Calu3 (cell line): ENCODE measurements around the gene HOATZ. TPM values are rescaled to one million over a fixed set of nuclear protein-coding genes. Genes with fewer than 3 reads are reported as not detected.

Experiments used
- BruUV-seq: library from RNA; stranded (reverse); fragments of 400-500 nt; replicated peaks from 2 replicates; lab custom pipeline; 2021; lab: Mats Ljungman, UMichigan
- CTCF ChIA-PET: fragments of 300-600 bp; sonication (Branson Sonifier 250); formaldehyde crosslinking; loops from one replicate; lab custom pipeline; 2022; ENCODE audit warnings: antibody characterized with exemption; lab: Charles Lee
- DNase-seq: peaks from one replicate; pipeline ENCODE4 v3.0.0; 2022
- H3K27ac Mint-ChIP-seq: one replicate; pipeline ENCODE4 v1.8.0; 2022; ENCODE audit warnings: mixed read lengths; ENCODE audit not compliant: unreplicated experiment
- H3K27me3 Mint-ChIP-seq: one replicate; pipeline ENCODE4 v1.8.0; 2022; ENCODE audit warnings: mixed read lengths; ENCODE audit not compliant: unreplicated experiment
- H3K36me3 Mint-ChIP-seq: one replicate; pipeline ENCODE4 v1.8.0; 2022; ENCODE audit warnings: mild to moderate bottlenecking, moderate library complexity, mixed read lengths; ENCODE audit not compliant: insufficient read depth, unreplicated experiment
- H3K4me1 Mint-ChIP-seq: one replicate; pipeline ENCODE4 v1.8.0; 2022; ENCODE audit warnings: mild to moderate bottlenecking, low read depth, mixed read lengths; ENCODE audit not compliant: unreplicated experiment
- H3K4me3 Mint-ChIP-seq: one replicate; pipeline ENCODE4 v1.8.0; 2022; ENCODE audit warnings: mild to moderate bottlenecking, low read depth, moderate library complexity, mixed read lengths; ENCODE audit not compliant: unreplicated experiment
- H3K9me3 Mint-ChIP-seq: one replicate; pipeline ENCODE4 v1.8.0; 2022; ENCODE audit warnings: low read depth, mixed read lengths; ENCODE audit not compliant: unreplicated experiment
- intact Hi-C: fragments of 100-400 bp; cut with micrococcal nuclease; formaldehyde crosslinking; loops from one replicate; pipeline ENCODE4 v1.10.0; 2022; ENCODE audit not compliant: unreplicated experiment
- total RNA-seq: library from RNA; stranded (reverse); gene quantifications from 2 replicates; pipeline ENCODE4 v1.2.3, GENCODE V29; 2022
- TF ChIP-seq, protein P1 (sequence below): fragments of 200-600 bp; IDR thresholded peaks from one replicate; pipeline ENCODE4 v1.8.0; 2022; ENCODE audit warnings: antibody characterized with exemption; ENCODE audit not compliant: unreplicated experiment

Gene HOATZ
- total RNA-seq, 1 experiment from 2014 or later: not detected

DNA sequence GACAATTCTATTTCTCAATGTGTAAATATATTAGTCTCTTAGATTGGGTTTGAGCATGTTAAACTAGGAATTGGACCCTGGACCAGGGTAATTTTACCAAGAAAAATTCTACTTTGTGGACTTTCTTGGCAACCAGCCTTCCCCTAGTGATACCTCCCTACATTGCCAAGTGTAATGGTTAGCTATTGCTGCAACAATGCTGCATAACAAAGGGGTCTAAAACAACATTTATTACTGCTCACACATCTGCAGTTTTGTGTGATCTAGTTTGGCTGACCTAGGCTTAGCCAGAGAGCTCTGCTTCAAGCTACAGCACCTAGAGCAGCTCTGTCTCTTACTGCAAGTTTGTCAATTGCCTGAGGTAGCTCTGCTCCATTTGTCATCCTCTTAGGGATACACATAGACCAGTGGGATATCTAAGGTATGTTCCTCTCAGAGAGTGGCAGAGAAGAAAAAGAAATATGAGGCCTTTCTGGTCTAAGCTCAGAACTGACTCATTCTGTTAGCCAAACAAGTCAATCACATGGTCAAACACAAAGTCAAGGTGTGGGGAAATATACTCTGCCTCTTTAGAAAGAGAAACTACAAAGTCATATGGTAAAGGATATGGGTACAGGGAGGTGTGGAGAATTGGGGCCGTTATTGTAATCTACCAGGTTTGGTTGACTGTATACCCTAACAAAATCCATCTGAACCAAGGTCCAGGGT is 24.0 kb downstream of the HOATZ start:
- no peaks in the 10 kb centered on the region for H3K27me3 Mint-ChIP-seq
- no TSS peak for BruUV-seq
- CTCF ChIA-PET: no interaction called here
- no peak overlapping the region for H3K27ac Mint-ChIP-seq
- intact Hi-C loops: no loop called here
- no peaks in the 10 kb centered on the region for H3K9me3 Mint-ChIP-seq
- peaks cover 7% of the 10 kb centered on the region for H3K4me1 Mint-ChIP-seq
- peaks cover 6% of the 10 kb centered on the region for H3K36me3 Mint-ChIP-seq
- no peak overlapping the region for H3K4me3 Mint-ChIP-seq
- TF ChIP-seq, protein P1, sequence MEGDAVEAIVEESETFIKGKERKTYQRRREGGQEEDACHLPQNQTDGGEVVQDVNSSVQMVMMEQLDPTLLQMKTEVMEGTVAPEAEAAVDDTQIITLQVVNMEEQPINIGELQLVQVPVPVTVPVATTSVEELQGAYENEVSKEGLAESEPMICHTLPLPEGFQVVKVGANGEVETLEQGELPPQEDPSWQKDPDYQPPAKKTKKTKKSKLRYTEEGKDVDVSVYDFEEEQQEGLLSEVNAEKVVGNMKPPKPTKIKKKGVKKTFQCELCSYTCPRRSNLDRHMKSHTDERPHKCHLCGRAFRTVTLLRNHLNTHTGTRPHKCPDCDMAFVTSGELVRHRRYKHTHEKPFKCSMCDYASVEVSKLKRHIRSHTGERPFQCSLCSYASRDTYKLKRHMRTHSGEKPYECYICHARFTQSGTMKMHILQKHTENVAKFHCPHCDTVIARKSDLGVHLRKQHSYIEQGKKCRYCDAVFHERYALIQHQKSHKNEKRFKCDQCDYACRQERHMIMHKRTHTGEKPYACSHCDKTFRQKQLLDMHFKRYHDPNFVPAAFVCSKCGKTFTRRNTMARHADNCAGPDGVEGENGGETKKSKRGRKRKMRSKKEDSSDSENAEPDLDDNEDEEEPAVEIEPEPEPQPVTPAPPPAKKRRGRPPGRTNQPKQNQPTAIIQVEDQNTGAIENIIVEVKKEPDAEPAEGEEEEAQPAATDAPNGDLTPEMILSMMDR: no peak
- DNase-seq: no peak

DNA sequence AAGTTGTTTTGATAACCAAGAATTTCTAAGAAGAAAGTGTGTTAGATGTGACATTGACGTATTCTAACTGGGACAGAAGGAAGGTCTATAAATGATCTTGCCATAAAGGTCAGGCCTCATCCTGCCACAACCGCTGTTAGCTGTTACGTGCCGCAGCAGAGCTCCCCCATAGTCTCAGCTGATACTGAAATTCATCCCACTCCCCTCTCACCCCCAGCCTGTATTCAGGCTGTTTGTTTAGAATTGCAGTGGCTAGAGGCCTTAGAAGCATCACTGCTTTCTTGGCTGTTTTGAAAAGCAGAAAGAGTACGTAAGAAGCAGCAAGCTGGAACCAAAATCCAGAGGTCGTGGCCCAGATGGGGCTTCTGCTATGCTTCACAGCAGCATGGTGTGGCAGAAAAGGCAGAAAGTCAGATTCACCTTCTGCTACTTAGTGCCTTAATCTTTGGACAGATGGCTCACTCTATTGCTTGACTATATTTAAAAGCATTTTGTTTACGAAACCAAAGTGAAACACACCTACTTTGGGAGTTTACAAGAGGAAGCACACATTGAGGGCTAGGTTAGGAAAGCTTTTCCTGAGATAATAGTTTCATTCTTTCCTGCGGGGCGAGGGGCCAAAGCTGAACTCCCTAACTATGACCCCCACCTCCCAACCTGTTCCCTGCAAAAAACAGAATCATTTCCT is 25.0 kb downstream of the HOATZ start:
- intact Hi-C loops: no loop called here
- CTCF ChIA-PET: no interaction called here
- Mint-ChIP-seq H3K27me3 (no peaks in the 10 kb centered on the region), H3K4me3 (no peak overlapping the region), H3K36me3 (peaks cover 6% of the 10 kb centered on the region), H3K27ac (no peak overlapping the region), H3K9me3 (no peaks in the 10 kb centered on the region), H3K4me1 (peaks cover 7% of the 10 kb centered on the region)
- BruUV-seq: no TSS peak
- DNase-seq: no peak
- TF ChIP-seq, protein P1: no peak

DNA sequence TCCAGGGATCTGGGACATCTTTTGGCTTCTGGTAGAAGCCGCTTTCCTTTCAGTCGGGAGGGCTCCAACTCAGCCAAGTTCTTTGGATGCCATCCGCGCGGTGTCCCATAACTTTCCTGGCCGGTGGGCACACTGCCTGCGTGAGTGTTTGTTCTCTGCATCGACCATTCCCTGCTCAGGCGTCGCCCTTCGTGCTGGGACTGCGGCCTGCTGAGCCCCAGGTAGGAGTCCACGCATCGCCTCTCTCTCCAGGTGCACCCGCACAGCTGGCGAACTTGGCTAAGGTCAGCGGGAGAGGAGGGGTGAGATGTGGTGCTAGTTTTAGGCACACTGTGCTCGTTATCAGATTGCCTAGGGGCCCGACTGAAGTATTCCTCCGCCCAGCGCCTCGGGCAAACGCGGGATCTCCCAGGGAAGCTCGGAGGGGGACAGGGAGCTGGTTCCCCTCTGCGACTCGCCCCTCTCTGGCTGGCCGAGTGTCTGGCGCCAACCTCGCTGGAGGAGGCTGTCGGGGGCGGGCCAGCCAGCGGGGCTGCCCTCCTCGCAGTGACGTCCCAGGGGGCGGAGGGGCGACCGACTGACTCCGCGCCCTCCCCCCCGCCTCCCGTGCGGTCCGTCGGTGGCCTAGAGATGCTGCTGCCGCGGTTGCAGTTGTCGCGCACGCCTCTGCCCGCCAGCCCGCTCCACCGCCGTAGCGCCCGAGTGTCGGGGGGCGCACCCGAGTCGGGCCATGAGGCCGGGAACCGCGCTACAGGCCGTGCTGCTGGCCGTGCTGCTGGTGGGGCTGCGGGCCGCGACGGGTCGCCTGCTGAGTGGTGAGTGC is 25.7 kb downstream of the HOATZ start, which contains the start of gene LAYN:
LAYN (plus strand) TSS at position 607 of the 823 bp plus-strand sequence; CDS start at position 731, 124 bp downstream.
- TF ChIP-seq, protein P1: no peak
- no peak for DNase-seq
- peak within 1 kb of the TSS; percentile 75 for H3K4me3 Mint-ChIP-seq
- no peaks in the 10 kb centered on the region for H3K27me3 Mint-ChIP-seq
- BruUV-seq: no TSS peak
- H3K9me3 Mint-ChIP-seq: no peaks in the 10 kb centered on the region
- CTCF ChIA-PET: no interaction called here
- H3K27ac Mint-ChIP-seq: peak within 1 kb of the TSS; percentile 66
- H3K4me1 Mint-ChIP-seq: peaks cover 7% of the 10 kb centered on the region
- H3K36me3 Mint-ChIP-seq: peaks cover 6% of the 10 kb centered on the region
- intact Hi-C loops: no loop called here

DNA sequence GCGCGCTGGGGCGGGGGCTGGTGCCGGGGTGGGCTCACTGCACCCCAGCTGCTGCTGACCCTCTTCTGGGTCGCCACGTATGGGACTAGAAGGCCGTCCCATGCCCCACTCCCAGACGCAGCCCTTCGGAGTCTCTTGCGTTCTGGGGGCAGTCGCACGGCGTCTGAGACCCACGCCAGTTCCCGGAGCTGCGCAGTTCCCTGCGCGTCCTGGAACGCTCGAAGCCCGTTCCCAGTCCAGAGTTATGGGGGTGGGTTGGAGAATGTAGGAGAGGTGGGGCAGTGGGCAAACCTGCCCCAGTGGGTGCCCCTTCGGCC is 26.3 kb downstream of the HOATZ start:
- DNase-seq: no peak
- TF ChIP-seq, protein P1: no peak
- CTCF ChIA-PET: interaction anchor here (0.5 kb wide), 1 partner anchor 65 kb away, joined by 3 read pairs; no protein-coding TSS in a partner anchor
- no peaks in the 10 kb centered on the region for H3K27me3 Mint-ChIP-seq
- H3K4me3 Mint-ChIP-seq: peak overlapping the region; percentile 75
- intact Hi-C loops: no loop called here
- H3K36me3 Mint-ChIP-seq: peaks cover 6% of the 10 kb centered on the region
- H3K4me1 Mint-ChIP-seq: peaks cover 7% of the 10 kb centered on the region
- H3K9me3 Mint-ChIP-seq: no peaks in the 10 kb centered on the region
- BruUV-seq: no TSS peak
- H3K27ac Mint-ChIP-seq: no peak overlapping the region
